Testis (tissue), 3 donors: ENCODE data around the gene NCAM1. TPM values are rescaled to one million over a fixed set of nuclear protein-coding genes. Genes with fewer than 3 reads are reported as not detected.

Experiments
- DNase-seq: peaks from one replicate; pipeline ENCODE4 v3.0.0-alpha.2; 2019
- H3K27ac ChIP-seq, 2 donors: fragments of 200-600 bp; sonication (generic); one replicate each; pipeline ENCODE4 v1.5.1; 2019
- H3K27me3 ChIP-seq: fragments of 200-600 bp; sonication (generic); one replicate; pipeline ENCODE4 v1.5.1; 2019
- H3K36me3 ChIP-seq: fragments of 200-600 bp; sonication (generic); one replicate; pipeline ENCODE4 v1.5.1; 2017; ENCODE audit warnings: low read depth; ENCODE audit errors: missing control alignments
- H3K4me1 ChIP-seq: fragments of 200-600 bp; sonication (generic); one replicate; pipeline ENCODE4 v1.5.1; 2019
- H3K4me3 ChIP-seq, 2 donors: fragments of 200-600 bp; sonication (generic); one replicate each; pipeline ENCODE4 v1.5.1; 2017 to 2019
- H3K9me3 ChIP-seq: fragments of 200-600 bp; sonication (generic); one replicate; pipeline ENCODE4 v1.5.1; 2017
- CTCF ChIP-seq, 3 experiments: fragments of 450-650 bp in 2 of 3; fragments of 200-600 bp in 1 of 3; sonication (generic) in 1 of 3; IDR thresholded peaks; one replicate each; pipeline ENCODE4 v1.5.1; 2016 to 2019; ENCODE audit warnings: antibody characterized with exemption in 3 of 3, mild to moderate bottlenecking in 2 of 3, moderate library complexity in 1 of 3
- POLR2A ChIP-seq: fragments of 450-650 bp; IDR thresholded peaks from one replicate; pipeline ENCODE4 v1.6.1; 2017; ENCODE audit warnings: antibody characterized with exemption, mild to moderate bottlenecking, moderate library complexity
- WGBS, 2 donors: methylation state at CpG; one replicate each; pipeline ENCODE4 v1.1.5; 2018; 5-methylcytosine and 5-hydroxymethylcytosine counted together
- intact Hi-C: fragments of 100-400 bp; cut with DNase I; formaldehyde crosslinking; loops from one replicate; pipeline ENCODE4 v1.15.1; 2023; ENCODE audit warnings: low total_unique reads
- polyA plus RNA-seq: library from polyadenylated mRNA; stranded (reverse); fragments of 350-450 nt; fragmentation: Illumina TruSeq; extraction: RNeasy Lipid Tissue Mini Kit (QIAGEN cat#74804); gene quantifications from one replicate; pipeline ENCODE4 v1.2.3, GENCODE V29; 2014; ENCODE audit warnings: low read depth, low replicate concordance; ENCODE audit not compliant: insufficient read depth
- total RNA-seq, 2 donors: library from RNA; depleted of rRNA; stranded (reverse); fragments of >200 nt; gene quantifications; one replicate each; pipeline ENCODE4 v1.2.3, GENCODE V29; 2016

The NCAM1 gene
- total and polyA plus RNA-seq, 3 donors from 2014 or later = 12.3 to 33.3 (median 13.8) TPM

- no peak overlapping the region for H3K4me3 ChIP-seq
- WGBS, 2 donors = 95 to 96% methylated on average over 1 of the region's 1 CpG
- no peak for DNase-seq
- no peaks in the 10 kb centered on the region for H3K9me3 ChIP-seq
- no peaks in the 10 kb centered on the region for H3K27me3 ChIP-seq
- H3K4me1 ChIP-seq = no peaks in the 10 kb centered on the region
- no peak overlapping the region for H3K27ac ChIP-seq
- H3K36me3 ChIP-seq = no peaks in the 10 kb centered on the region
- TF ChIP-seq CTCF (IDR thresholded peaks at IDR 0.05) = no peak
- TF ChIP-seq POLR2A = no peak
- intact Hi-C loops = no loop called here
These were observed 28.0 kb downstream of the NCAM1 start for GRCh38 chr11:112989198-112989597.

GRCh38 chr11:112993808-112994207 is 32.6 kb downstream of the NCAM1 start:
- H3K4me1 ChIP-seq = peaks cover 5% of the 10 kb centered on the region
- no peak for TF ChIP-seq CTCF (IDR thresholded peaks at IDR 0.05)
- TF ChIP-seq POLR2A = no peak
- H3K27me3 ChIP-seq = no peaks in the 10 kb centered on the region
- intact Hi-C loops = no loop called here
- H3K36me3 ChIP-seq = no peaks in the 10 kb centered on the region
- no peak overlapping the region for H3K27ac ChIP-seq
- no peak overlapping the region for H3K4me3 ChIP-seq
- no peaks in the 10 kb centered on the region for H3K9me3 ChIP-seq
- no peak for DNase-seq

GRCh38 chr11:112995423-112996090 is 34.3 kb downstream of the NCAM1 start:
- intact Hi-C loops = no loop called here
- Histone ChIP-seq H3K27me3 (no peaks in the 10 kb centered on the region), H3K36me3 (no peaks in the 10 kb centered on the region), H3K4me3 (no peak overlapping the region), H3K9me3 (no peaks in the 10 kb centered on the region), H3K27ac (no peak overlapping the region), H3K4me1 (peaks cover 5% of the 10 kb centered on the region)
- no peak for TF ChIP-seq CTCF (IDR thresholded peaks at IDR 0.05)
- no peak for TF ChIP-seq POLR2A
- no peak for DNase-seq
- 79 to 86% methylated on average over 2 of the region's 2 CpGs for WGBS, 2 donors

GRCh38 chr11:112996994-112997393 is 35.8 kb downstream of the NCAM1 start:
- TF ChIP-seq CTCF (IDR thresholded peaks at IDR 0.05) (no peak), POLR2A (no peak)
- Histone ChIP-seq H3K4me1 (peaks cover 5% of the 10 kb centered on the region), H3K27me3 (no peaks in the 10 kb centered on the region), H3K27ac (no peak overlapping the region), H3K36me3 (no peaks in the 10 kb centered on the region), H3K9me3 (no peaks in the 10 kb centered on the region), H3K4me3 (no peak overlapping the region)
- 48 to 56% methylated on average over 2 of the region's 2 CpGs for WGBS, 2 donors
- no peak for DNase-seq
- intact Hi-C loops = no loop called here

GRCh38 chr11:112997857-112998466 is 36.7 kb downstream of the NCAM1 start:
- Histone ChIP-seq H3K27me3 (no peaks in the 10 kb centered on the region), H3K4me1 (peaks cover 5% of the 10 kb centered on the region), H3K4me3 (no peak overlapping the region), H3K9me3 (no peaks in the 10 kb centered on the region), H3K27ac (no peak overlapping the region), H3K36me3 (no peaks in the 10 kb centered on the region)
- TF ChIP-seq CTCF (IDR thresholded peaks at IDR 0.05) (no peak), POLR2A (no peak)
- intact Hi-C loops = no loop called here
- DNase-seq = no peak
- WGBS, 2 donors = 55 to 56% methylated on average over 3 of the region's 3 CpGs
